PFSK-1 (cell line): Measurements from ENCODE around the gene HMBS.
A peak's percentile ranks its signal among the peaks of the same experiment; 100 is the strongest.

ENCODE experiments used
- FOXP2 ChIP-seq: optimal IDR thresholded peaks from 2 replicates; pipeline ENCODE3; 2011; ENCODE audit warnings: borderline replicate concordance, control low read depth, inconsistent platforms; ENCODE audit not compliant: insufficient read depth; ENCODE audit errors: extremely low read length, extremely low read depth
- POLR2AphosphoS5 ChIP-seq: IDR thresholded peaks from 2 replicates; pipeline ENCODE4 v1.6.1; 2012; ENCODE audit warnings: low read depth, mild to moderate bottlenecking, control low read depth, low read length, moderate library complexity
- SIN3A ChIP-seq: IDR thresholded peaks from 2 replicates; pipeline ENCODE4 v1.6.1; 2012; ENCODE audit warnings: mild to moderate bottlenecking, low read length, moderate library complexity, borderline replicate concordance; ENCODE audit not compliant: insufficient read depth
- TAF1 ChIP-seq: IDR thresholded peaks from 2 replicates; pipeline ENCODE4 v1.6.1; 2012; ENCODE audit warnings: low read length, control low read depth, borderline replicate concordance; ENCODE audit not compliant: insufficient read depth
- TF ChIP-seq, protein P1 (sequence below), 2 experiments: IDR thresholded peaks; 2 replicates each; pipeline versions ENCODE4 v1.6.1 to v1.8.0; 2011 to 2012; ENCODE audit warnings: low read depth in 2 of 2, low read length in 2 of 2, control low read depth in 1 of 2, inconsistent platforms in 1 of 2, mild to moderate bottlenecking in 1 of 2, moderate library complexity in 1 of 2; ENCODE audit not compliant: insufficient read depth in 1 of 2

Gene HMBS

DNA sequence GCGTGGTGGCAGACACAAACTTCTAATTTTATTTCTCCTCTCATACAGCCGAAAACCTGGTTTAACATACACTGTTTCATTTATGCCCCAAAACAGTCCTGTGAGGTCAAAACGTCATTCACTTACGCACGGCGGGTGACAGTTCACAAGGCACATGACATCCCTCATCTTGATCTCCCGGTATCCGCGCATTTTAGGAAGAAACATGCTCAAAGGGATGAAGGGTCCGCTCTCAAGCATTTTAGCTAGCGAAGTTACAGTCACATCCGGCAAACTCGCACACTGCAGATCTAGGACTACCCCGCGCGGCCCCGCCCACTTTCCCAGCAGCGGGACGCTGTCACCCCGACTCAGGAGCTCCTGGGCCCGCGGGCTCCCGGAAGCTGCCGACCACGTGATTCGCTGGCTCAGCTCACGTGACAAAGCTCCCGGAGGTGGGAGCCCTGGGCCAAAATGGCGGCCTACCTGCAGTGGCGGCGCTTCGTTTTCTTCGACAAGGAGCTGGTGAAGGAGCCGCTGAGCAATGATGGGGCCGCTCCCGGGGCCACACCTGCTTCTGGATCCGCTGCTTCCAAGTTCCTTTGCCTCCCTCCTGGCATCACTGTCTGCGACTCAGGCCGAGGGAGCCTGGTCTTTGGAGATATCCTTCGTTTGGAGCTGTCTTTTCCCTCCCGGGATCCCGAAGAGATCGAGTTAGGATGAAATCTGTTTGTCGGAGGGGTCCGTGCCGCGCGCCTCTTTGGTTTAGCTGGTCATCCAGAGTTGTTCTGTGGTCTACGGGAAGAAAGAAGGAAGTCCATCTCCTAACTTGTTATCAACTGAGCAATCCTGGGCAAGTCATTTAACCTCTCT, 17.1 kb upstream of the HMBS start, which contains the start of gene VPS11:
TSS of gene VPS11 (plus strand) at position 448 of the 852 bp plus-strand sequence. CDS start at position 454, 6 bp downstream.
- peak; percentile 48 for TF ChIP-seq FOXP2
- TF ChIP-seq, protein P1, sequence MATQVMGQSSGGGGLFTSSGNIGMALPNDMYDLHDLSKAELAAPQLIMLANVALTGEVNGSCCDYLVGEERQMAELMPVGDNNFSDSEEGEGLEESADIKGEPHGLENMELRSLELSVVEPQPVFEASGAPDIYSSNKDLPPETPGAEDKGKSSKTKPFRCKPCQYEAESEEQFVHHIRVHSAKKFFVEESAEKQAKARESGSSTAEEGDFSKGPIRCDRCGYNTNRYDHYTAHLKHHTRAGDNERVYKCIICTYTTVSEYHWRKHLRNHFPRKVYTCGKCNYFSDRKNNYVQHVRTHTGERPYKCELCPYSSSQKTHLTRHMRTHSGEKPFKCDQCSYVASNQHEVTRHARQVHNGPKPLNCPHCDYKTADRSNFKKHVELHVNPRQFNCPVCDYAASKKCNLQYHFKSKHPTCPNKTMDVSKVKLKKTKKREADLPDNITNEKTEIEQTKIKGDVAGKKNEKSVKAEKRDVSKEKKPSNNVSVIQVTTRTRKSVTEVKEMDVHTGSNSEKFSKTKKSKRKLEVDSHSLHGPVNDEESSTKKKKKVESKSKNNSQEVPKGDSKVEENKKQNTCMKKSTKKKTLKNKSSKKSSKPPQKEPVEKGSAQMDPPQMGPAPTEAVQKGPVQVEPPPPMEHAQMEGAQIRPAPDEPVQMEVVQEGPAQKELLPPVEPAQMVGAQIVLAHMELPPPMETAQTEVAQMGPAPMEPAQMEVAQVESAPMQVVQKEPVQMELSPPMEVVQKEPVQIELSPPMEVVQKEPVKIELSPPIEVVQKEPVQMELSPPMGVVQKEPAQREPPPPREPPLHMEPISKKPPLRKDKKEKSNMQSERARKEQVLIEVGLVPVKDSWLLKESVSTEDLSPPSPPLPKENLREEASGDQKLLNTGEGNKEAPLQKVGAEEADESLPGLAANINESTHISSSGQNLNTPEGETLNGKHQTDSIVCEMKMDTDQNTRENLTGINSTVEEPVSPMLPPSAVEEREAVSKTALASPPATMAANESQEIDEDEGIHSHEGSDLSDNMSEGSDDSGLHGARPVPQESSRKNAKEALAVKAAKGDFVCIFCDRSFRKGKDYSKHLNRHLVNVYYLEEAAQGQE (IDR thresholded peaks at IDR 0.05; ENCODE audit: insufficient read depth in 1 of 2, low read depth in 2 of 2, low read length in 2 of 2) = no peak
- peak; percentile 82 for TF ChIP-seq POLR2AphosphoS5
- TF ChIP-seq TAF1 = peak; percentile 80
- peak; percentile 86 for TF ChIP-seq SIN3A

DNA sequence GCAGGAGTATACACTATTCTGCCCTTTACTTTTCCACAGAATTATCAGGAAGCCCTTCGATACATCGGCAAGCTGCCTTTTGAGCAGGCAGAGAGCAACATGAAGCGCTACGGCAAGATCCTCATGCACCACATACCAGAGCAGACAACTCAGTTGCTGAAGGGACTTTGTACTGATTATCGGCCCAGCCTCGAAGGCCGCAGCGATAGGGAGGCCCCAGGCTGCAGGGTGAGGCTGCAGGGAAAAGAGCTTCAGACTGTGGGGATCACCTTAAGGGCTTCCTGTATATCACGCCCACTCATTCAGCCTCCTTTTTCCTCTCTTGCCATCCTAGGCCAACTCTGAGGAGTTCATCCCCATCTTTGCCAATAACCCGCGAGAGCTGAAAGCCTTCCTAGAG, 6.8 kb upstream of the HMBS start:
- TF ChIP-seq TAF1 (no peak), SIN3A (no peak), FOXP2 (no peak), POLR2AphosphoS5 (no peak)
- TF ChIP-seq, protein P1 (IDR thresholded peaks at IDR 0.05; ENCODE audit: insufficient read depth in 1 of 2, low read depth in 2 of 2, low read length in 2 of 2) = no peak

DNA sequence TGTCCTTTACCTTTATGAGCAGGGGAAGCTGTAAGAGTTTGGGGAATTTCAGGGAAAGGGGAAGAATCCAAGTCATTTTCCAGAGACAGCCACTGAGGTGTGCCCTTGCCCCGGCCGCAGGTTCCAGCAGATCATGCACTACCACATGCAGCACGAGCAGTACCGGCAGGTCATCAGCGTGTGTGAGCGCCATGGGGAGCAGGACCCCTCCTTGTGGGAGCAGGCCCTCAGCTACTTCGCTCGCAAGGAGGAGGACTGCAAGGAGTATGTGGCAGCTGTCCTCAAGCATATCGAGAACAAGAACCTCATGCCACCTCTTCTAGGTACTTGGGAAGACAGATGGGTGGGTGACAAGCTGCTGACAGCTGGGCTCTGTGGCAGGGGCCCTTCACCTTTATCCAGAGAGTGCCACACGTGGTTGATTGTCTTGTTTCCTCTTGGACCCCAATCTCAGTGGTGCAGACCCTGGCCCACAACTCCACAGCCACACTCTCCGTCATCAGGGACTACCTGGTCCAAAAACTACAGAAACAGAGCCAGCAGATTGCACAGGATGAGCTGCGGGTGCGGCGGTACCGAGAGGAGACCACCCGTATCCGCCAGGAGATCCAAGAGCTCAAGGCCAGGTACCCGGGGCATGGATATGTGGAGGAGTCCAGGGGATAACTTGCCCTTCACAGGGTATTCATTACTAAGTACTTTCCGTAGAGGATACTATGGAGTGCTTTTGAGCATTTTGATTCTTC, 5.8 kb upstream of the HMBS start:
- TF ChIP-seq, protein P1 (IDR thresholded peaks at IDR 0.05; ENCODE audit: insufficient read depth in 1 of 2, low read depth in 2 of 2, low read length in 2 of 2) = no peak
- TF ChIP-seq TAF1 (no peak), POLR2AphosphoS5 (no peak), FOXP2 (no peak), SIN3A (no peak)

DNA sequence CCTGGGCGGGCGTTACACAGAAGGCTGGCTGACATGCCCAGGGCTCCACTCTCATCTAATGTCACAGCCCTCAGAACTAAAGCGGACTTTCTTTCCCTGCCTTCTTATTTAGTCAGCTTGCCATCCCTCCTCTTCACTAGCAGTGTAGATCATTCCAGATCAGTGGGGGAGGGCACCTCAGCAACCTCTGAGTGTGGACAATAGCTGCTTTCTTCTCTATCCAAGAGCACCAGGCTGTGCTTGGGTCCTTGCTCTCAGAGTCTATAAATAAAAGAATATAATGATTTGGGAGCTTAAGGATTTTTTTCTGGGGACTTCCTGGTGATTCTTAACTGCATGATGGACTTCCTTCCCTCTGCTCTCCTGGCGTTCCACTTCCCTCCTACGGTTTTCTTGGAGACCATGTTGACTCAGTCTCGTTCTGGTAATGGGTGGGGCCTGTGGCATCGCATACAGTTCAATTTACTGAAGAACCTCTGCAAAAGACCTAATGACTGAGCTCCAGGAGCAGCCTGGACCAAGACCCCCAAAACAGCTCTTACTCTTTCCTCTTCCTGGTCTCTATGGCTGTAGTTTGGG, 2.9 kb upstream of the HMBS start:
- TF ChIP-seq FOXP2 = no peak
- no peak for TF ChIP-seq TAF1
- no peak for TF ChIP-seq SIN3A
- TF ChIP-seq, protein P1 (IDR thresholded peaks at IDR 0.05; ENCODE audit: insufficient read depth in 1 of 2, low read depth in 2 of 2, low read length in 2 of 2) = no peak
- no peak for TF ChIP-seq POLR2AphosphoS5
